DND-41 (cell line): ENCODE data around the gene ADAMTS13.

ENCODE experiments used
- EZH2 ChIP-seq: IDR thresholded peaks from 3 replicates; pipeline ENCODE4 v1.6.1; 2012; ENCODE audit warnings: borderline replicate concordance, low read depth, mild to moderate bottlenecking, moderate library complexity, low read length, inconsistent platforms; ENCODE audit not compliant: severe bottlenecking
- TF ChIP-seq, protein P1 (sequence below): IDR thresholded peaks from 2 replicates; pipeline ENCODE4 v1.5.1; 2012; ENCODE audit warnings: borderline replicate concordance, low read length, moderate library complexity, mild to moderate bottlenecking; ENCODE audit not compliant: poor library complexity, severe bottlenecking; ENCODE audit errors: extremely low read depth

DNA sequence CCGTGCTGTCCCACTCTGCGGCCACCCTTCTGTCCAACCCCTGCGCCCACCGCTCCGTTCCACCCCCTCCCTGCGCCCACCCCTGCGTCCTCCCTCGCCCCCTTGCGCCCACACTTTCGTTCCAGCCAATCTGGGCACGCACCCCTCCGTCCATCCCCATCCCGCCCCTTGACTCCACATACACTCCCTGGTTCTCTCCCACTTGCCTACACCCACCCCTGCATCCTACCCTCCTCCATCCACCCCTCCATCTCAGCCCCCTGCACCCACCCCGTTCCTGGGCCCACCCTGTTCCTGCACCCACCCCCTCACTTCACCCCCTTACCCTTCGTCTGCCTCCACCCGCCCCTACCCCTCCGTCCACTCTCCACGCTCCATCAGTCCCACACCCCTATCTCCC, 7.0 kb downstream of the ADAMTS13 start:
- TF ChIP-seq, protein P1, sequence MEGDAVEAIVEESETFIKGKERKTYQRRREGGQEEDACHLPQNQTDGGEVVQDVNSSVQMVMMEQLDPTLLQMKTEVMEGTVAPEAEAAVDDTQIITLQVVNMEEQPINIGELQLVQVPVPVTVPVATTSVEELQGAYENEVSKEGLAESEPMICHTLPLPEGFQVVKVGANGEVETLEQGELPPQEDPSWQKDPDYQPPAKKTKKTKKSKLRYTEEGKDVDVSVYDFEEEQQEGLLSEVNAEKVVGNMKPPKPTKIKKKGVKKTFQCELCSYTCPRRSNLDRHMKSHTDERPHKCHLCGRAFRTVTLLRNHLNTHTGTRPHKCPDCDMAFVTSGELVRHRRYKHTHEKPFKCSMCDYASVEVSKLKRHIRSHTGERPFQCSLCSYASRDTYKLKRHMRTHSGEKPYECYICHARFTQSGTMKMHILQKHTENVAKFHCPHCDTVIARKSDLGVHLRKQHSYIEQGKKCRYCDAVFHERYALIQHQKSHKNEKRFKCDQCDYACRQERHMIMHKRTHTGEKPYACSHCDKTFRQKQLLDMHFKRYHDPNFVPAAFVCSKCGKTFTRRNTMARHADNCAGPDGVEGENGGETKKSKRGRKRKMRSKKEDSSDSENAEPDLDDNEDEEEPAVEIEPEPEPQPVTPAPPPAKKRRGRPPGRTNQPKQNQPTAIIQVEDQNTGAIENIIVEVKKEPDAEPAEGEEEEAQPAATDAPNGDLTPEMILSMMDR = no peak
- TF ChIP-seq EZH2 = no peak
